Left lung (tissue), 14 donors: ENCODE results near the gene MAG. TPM values are rescaled to one million over a fixed set of nuclear protein-coding genes. Genes with fewer than 3 reads are reported as not detected.

Source experiments
- ATAC-seq: fragments of 200-7000 bp; cut with Tn5 transposase; one replicate; pipeline ENCODE4 v1.9.1; 2020; ENCODE audit warnings: moderate library complexity
- DNase-seq, 4 donors: peaks; one replicate each; pipeline ENCODE4 v3.0.0-alpha.2; 2013 to 2020
- H3K27ac ChIP-seq, 2 donors: fragments of 200-600 bp; sonication (generic) in 1 of 2; one replicate each; pipeline versions ENCODE4 v1.5.0 to v1.8.0; 2020 to 2021
- H3K27me3 ChIP-seq, 2 donors: fragments of 200-600 bp; sonication (generic) in 1 of 2; one replicate each; pipeline versions ENCODE4 v1.5.0 to v1.8.0; 2020 to 2021
- H3K36me3 ChIP-seq, 2 donors: fragments of 200-600 bp; sonication (generic) in 1 of 2; one replicate each; pipeline versions ENCODE4 v1.5.0 to v1.8.0; 2020 to 2021
- H3K4me1 ChIP-seq, 2 donors: fragments of 200-600 bp; one replicate each; pipeline ENCODE4 v1.8.0; 2021
- H3K4me3 ChIP-seq, 2 donors: fragments of 200-600 bp; sonication (generic) in 1 of 2; one replicate each; pipeline versions ENCODE4 v1.5.0 to v1.8.0; 2020 to 2021; ENCODE audit warnings: mild to moderate bottlenecking in 1 of 2
- H3K9me3 ChIP-seq, 2 donors: fragments of 200-600 bp; sonication (generic) in 1 of 2; one replicate each; pipeline versions ENCODE4 v1.5.0 to v1.8.0; 2020 to 2021
- CTCF ChIP-seq, 2 donors: fragments of 200-600 bp; sonication (generic) in 1 of 2; IDR thresholded peaks; one replicate each; pipeline versions ENCODE4 v1.5.0 to v1.8.0; 2021; ENCODE audit warnings: antibody characterized with exemption in 2 of 2
- intact Hi-C, 2 donors: fragments of 100-400 bp; cut with DNase I; formaldehyde crosslinking; loops; one replicate each; pipeline versions ENCODE4 v1.11.2 to v1.14.2; 2022
- long read RNA-seq, 12 donors: library from polyadenylated mRNA in 2 of 12; unstranded in 2 of 12; transcript quantifications; one replicate each; pipeline ENCODE4 v2.0.0 and lab custom pipeline, GENCODE V29; 2019 to 2026
- polyA plus RNA-seq, 6 donors: library from polyadenylated mRNA; unstranded; fragments of 120-200 nt; gene quantifications; one replicate each; pipeline ENCODE4 v1.2.1, GENCODE V29; 2013; ENCODE audit not compliant: insufficient read length in 6 of 6
- total RNA-seq, 2 donors: library from RNA; stranded (reverse); fragmentation: NEBNext Ultra II Directional; extraction: Animal tissue kit (Norgen Biotek cat#: 25700); gene quantifications; one replicate each; pipeline ENCODE4 v1.2.1, GENCODE V29; 2021
- donor health status: DM: no; HTN: yes; CAD: no.
- donor health status: DM: no; HTN: no; CAD: no.

MAG gene
- not detected for total RNA-seq
- 10 to 100 TPM in 2 of 6 donors, 1 to 10 TPM in 4; 1.3 to 14.4 (median 6.2) TPM for polyA plus RNA-seq
- long read RNA-seq, donor 1: 0 reads
- long read RNA-seq, donor 2: 0 reads
- long read RNA-seq, donor 3, partial matches to known transcripts: 0 of 2 reads
- long read RNA-seq, donor 3, other reads (novel, unspliced or antisense): 0 of 2 reads
- long read RNA-seq, donor 4: 0 reads
- long read RNA-seq, donor 5: 0 reads
- long read RNA-seq, donor 6: 0 reads
- long read RNA-seq, donor 7, partial matches to known transcripts: 0 of 1 reads
- long read RNA-seq, donor 7, other reads (novel, unspliced or antisense): 0 of 1 reads
- long read RNA-seq, donor 8: 0 reads
- long read RNA-seq, donor 9: 0 reads
- long read RNA-seq, donor 10: 0 reads
- long read RNA-seq, donor 11: 0 reads
- long read RNA-seq, donor 12: 0 reads

GRCh38 chr19:35291916-35292315, at the start of gene MAG:
Gene MAG (plus strand): TSS chr19:35292161. CDS start chr19:35295409, 3,248 bp downstream.
- H3K27me3 ChIP-seq: peaks cover 0 to 56% of the 10 kb centered on the region in 2 donors
- no peak for TF ChIP-seq CTCF (IDR thresholded peaks at IDR 0.05)
- peaks cover 0 to 5% of the 10 kb centered on the region in 2 donors for H3K4me1 ChIP-seq
- intact Hi-C loops: no loop called here
- H3K9me3 ChIP-seq: no peaks in the 10 kb centered on the region
- H3K27ac ChIP-seq: no peak within 1 kb of the TSS
- ATAC-seq (no peak), DNase-seq (no peak)
- H3K36me3 ChIP-seq: no peaks in the 10 kb centered on the region
- no peak within 1 kb of the TSS for H3K4me3 ChIP-seq

- no peak for ATAC-seq
- H3K27ac ChIP-seq: peak overlapping the region; percentile 88 to 89
These were observed 45.4 kb upstream of the MAG start for GRCh38 chr19:35246466-35247092.

GRCh38 chr19:35247526-35248309, 44.2 kb upstream of the MAG start:
- peak overlapping the region; percentile 45 to 57 for H3K4me3 ChIP-seq
- peak; percentile 19 to 30 for TF ChIP-seq CTCF (IDR thresholded peaks at IDR 0.05)
- peaks cover 0 to 6% of the 10 kb centered on the region in 2 donors for H3K36me3 ChIP-seq
- peak overlapping the region; percentile 88 to 89 for H3K27ac ChIP-seq
- ATAC-seq: peak; percentile 83
- peaks cover 3 to 24% of the 10 kb centered on the region in 2 donors for H3K4me1 ChIP-seq
- H3K27me3 ChIP-seq: peaks cover 11 to 42% of the 10 kb centered on the region in 2 donors
- H3K9me3 ChIP-seq: peaks cover 0 to 2% of the 10 kb centered on the region in 2 donors
- DNase-seq: peak; percentile 54 to 90 (median 84)
- intact Hi-C loops: no loop called here

More at GRCh38 chr19:35246466-35247092, 45.4 kb upstream of the MAG start:
- Histone ChIP-seq H3K4me3 (no peak overlapping the region), H3K4me1 (peaks cover 3 to 24% of the 10 kb centered on the region in 2 donors), H3K36me3 (no peaks in the 10 kb centered on the region), H3K9me3 (peaks cover 0 to 5% of the 10 kb centered on the region in 2 donors), H3K27me3 (peaks cover 11 to 42% of the 10 kb centered on the region in 2 donors)
- intact Hi-C loops: no loop called here
- no peak for TF ChIP-seq CTCF (IDR thresholded peaks at IDR 0.05)
- DNase-seq: no peak

- peak; percentile 94 for ATAC-seq
- H3K27me3 ChIP-seq: peaks cover 11 to 42% of the 10 kb centered on the region in 2 donors
These were observed 43.4 kb upstream of the MAG start, which contains the start of gene LSR for GRCh38 chr19:35248310-35249145. Gene LSR (plus strand): TSS chr19:35249002. CDS start chr19:35249023, 21 bp downstream.

More at GRCh38 chr19:35248310-35249145, 43.4 kb upstream of the MAG start, which contains the start of gene LSR:
- peak within 1 kb of the TSS; percentile 88 to 89 for H3K27ac ChIP-seq
- intact Hi-C loops: no loop called here
- DNase-seq: peak; percentile 56 to 91 (median 87)
- H3K4me3 ChIP-seq: peak within 1 kb of the TSS; percentile 45 to 57
- no peak for TF ChIP-seq CTCF (IDR thresholded peaks at IDR 0.05)
- H3K4me1 ChIP-seq: peaks cover 3 to 27% of the 10 kb centered on the region in 2 donors
- peaks cover 0 to 7% of the 10 kb centered on the region in 2 donors for H3K36me3 ChIP-seq
- H3K9me3 ChIP-seq: peaks cover 0 to 2% of the 10 kb centered on the region in 2 donors
